Esophagus (tissue), 2 donors: ENCODE measurements around the gene STARD3NL. TPM values are rescaled to one million over a fixed set of nuclear protein-coding genes. Genes with fewer than 3 reads are reported as not detected.
"Not testable (repeated sequence)": the region's sequence is repeated elsewhere in the genome, so short reads cannot be mapped to it uniquely, and the experiment has no call there.

Source experiments
- H3K27ac ChIP-seq, 2 donors: one replicate each; pipeline ENCODE4 v1.5.1; 2013; ENCODE audit warnings: low read depth in 2 of 2, mild to moderate bottlenecking in 2 of 2, inconsistent platforms in 1 of 2, low read length in 1 of 2, moderate library complexity in 1 of 2
- H3K27me3 ChIP-seq, 2 donors: one replicate each; pipeline ENCODE4 v1.6.1; 2013; ENCODE audit warnings: low read length in 2 of 2, control low read depth in 1 of 2, mild to moderate bottlenecking in 1 of 2; ENCODE audit not compliant: insufficient read depth in 2 of 2, control insufficient read depth in 1 of 2
- H3K36me3 ChIP-seq, 2 donors: one replicate each; pipeline ENCODE4 v1.6.1; 2013; ENCODE audit warnings: low read length in 1 of 2; ENCODE audit not compliant: control insufficient read depth in 2 of 2, insufficient read depth in 2 of 2
- H3K4me1 ChIP-seq, 2 donors: one replicate each; pipeline ENCODE4 v1.6.1; 2013; ENCODE audit warnings: low read length in 1 of 2; ENCODE audit not compliant: control insufficient read depth in 2 of 2, insufficient read depth in 2 of 2
- H3K4me3 ChIP-seq, 2 donors: one replicate each; pipeline ENCODE4 v1.5.1; 2013; ENCODE audit warnings: low read length in 2 of 2, mild to moderate bottlenecking in 2 of 2, low read depth in 1 of 2, moderate library complexity in 1 of 2
- H3K9me3 ChIP-seq, 2 donors: one replicate each; pipeline ENCODE4 v1.6.1; 2013; ENCODE audit warnings: mild to moderate bottlenecking in 2 of 2, low read depth in 1 of 2, low read length in 1 of 2, moderate library complexity in 1 of 2; ENCODE audit not compliant: control insufficient read depth in 2 of 2, insufficient read depth in 1 of 2
- WGBS, 2 donors: extraction: QIAGEN DNeasy Blood & Tissue Kit; methylation state at CpG; one replicate each; pipeline ENCODE4 v1.1.7; 2013; 5-methylcytosine and 5-hydroxymethylcytosine counted together
- polyA plus RNA-seq, 2 donors: library from polyadenylated mRNA; stranded (reverse); fragments of 200-250 nt; gene quantifications; one replicate each; pipeline ENCODE4 v1.2.3, GENCODE V29; 2013
- donor health status: healthy with polysubstance abuse.
- donor health status: Bipolar disorder and iron deficiency.

STARD3NL gene
- polyA plus RNA-seq, 2 donors, result 4.2 to 7.7 TPM

- H3K27ac ChIP-seq, H3K4me3 ChIP-seq, H3K27me3 ChIP-seq, H3K36me3 ChIP-seq, H3K4me1 ChIP-seq, H3K9me3 ChIP-seq: not testable (repeated sequence)
- 53 to 63% methylated on average over 3 of the region's 3 CpGs for WGBS, 2 donors
These were observed 71.8 kb downstream of the STARD3NL start for GRCh38 chr7:38249849-38250248.

DNA sequence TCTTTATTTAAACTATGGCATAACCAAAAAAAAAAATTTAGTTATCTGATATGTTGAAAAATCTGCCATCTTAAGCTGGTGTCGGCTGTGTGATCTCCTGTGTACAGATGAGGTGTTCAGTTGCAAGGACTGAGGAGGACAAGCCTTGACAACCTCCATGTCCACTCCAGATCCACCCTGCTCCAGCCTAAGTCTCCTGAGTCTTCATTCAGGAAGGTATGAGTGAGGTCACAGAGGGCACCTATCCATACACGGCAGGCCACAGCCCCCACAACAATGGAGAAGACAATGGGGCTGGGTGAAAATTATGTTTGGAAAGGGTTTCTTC lies 79.3 kb downstream of the STARD3NL start:
- no peaks in the 10 kb centered on the region for H3K9me3 ChIP-seq
- no peak overlapping the region for H3K27ac ChIP-seq
- 79 to 83% methylated on average over 2 of the region's 2 CpGs for WGBS, 2 donors
- H3K36me3 ChIP-seq, result no peaks in the 10 kb centered on the region
- H3K4me1 ChIP-seq, result no peaks in the 10 kb centered on the region
- no peaks in the 10 kb centered on the region for H3K27me3 ChIP-seq
- H3K4me3 ChIP-seq, result no peak overlapping the region

GRCh38 chr7:38259157-38259556 lies 81.1 kb downstream of the STARD3NL start:
- not testable (repeated sequence) for H3K27me3 ChIP-seq, H3K27ac ChIP-seq, H3K9me3 ChIP-seq, H3K36me3 ChIP-seq, H3K4me1 ChIP-seq, H3K4me3 ChIP-seq
- whole genome bisulfite sequencing, 2 donors, result 88 to 91% methylated on average over 8 of the region's 8 CpGs

GRCh38 chr7:38261601-38262000 lies 83.6 kb downstream of the STARD3NL start:
- H3K27me3 ChIP-seq, H3K36me3 ChIP-seq, H3K9me3 ChIP-seq, H3K4me3 ChIP-seq, H3K4me1 ChIP-seq, H3K27ac ChIP-seq: not testable (repeated sequence)
- WGBS, 2 donors, result 85% methylated on average over 12 of the region's 12 CpGs

GRCh38 chr7:38262026-38262425 lies 84.0 kb downstream of the STARD3NL start:
- not testable (repeated sequence) for H3K27me3 ChIP-seq, H3K27ac ChIP-seq, H3K9me3 ChIP-seq, H3K36me3 ChIP-seq, H3K4me3 ChIP-seq, H3K4me1 ChIP-seq
- 61 to 63% methylated on average over 2 of the region's 2 CpGs for WGBS, 2 donors

DNA sequence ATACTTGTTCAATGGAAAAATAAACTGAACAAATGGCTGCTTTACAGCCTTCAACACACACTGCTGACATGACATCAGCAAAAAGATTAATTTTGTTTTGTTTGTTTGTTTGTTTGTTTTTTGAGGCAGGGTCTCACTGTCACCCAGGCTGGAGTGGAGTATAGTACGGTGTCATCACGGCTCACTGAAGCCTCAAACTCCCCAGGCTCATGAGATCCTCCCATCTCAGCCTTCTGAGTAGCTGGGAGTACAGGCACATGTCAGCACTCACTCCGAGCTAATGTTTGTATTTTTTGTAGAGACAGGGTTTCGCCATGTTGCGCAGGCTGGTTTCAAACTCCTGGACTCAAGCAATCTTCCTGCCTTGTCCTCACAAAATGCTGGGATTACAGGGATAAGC lies 84.5 kb downstream of the STARD3NL start:
- Histone ChIP-seq H3K9me3 (peaks cover 0 to 2% of the 10 kb centered on the region in 2 donors), H3K36me3 (no peaks in the 10 kb centered on the region), H3K4me1 (no peaks in the 10 kb centered on the region), H3K27me3 (no peaks in the 10 kb centered on the region), H3K27ac (no peak overlapping the region), H3K4me3 (no peak overlapping the region)
- WGBS, 2 donors, result 77 to 83% methylated on average over 5 of the region's 5 CpGs

DNA sequence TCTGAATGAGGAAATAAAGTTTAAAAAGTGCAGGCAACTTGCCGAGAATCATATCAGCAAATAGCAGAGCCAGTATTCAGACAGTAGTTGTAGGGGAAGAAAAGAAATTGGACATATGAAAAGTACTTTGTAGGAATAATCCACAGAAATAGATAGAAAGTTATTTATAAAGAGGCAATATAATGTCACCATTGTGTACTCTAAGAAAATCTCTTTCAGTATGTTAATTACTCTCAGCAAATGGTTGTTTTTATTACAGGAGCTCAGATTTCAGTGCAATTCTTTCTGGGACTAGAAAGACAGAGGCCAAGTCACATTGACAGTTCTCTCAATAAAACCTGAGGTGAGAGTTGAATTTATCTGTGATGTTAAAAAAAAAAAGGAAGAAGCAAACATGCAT lies 85.2 kb downstream of the STARD3NL start:
- H3K9me3 ChIP-seq, H3K36me3 ChIP-seq, H3K4me3 ChIP-seq, H3K27ac ChIP-seq, H3K4me1 ChIP-seq, H3K27me3 ChIP-seq: not testable (repeated sequence)
- WGBS, 2 donors, result 54 to 55% methylated on average over 1 of the region's 1 CpG

- H3K4me1 ChIP-seq, H3K9me3 ChIP-seq, H3K27me3 ChIP-seq, H3K27ac ChIP-seq, H3K4me3 ChIP-seq, H3K36me3 ChIP-seq: not testable (repeated sequence)
- WGBS, 2 donors, result 17 to 29% methylated on average over 1 of the region's 1 CpG
These were observed 86.6 kb downstream of the STARD3NL start for GRCh38 chr7:38264602-38265001.

DNA sequence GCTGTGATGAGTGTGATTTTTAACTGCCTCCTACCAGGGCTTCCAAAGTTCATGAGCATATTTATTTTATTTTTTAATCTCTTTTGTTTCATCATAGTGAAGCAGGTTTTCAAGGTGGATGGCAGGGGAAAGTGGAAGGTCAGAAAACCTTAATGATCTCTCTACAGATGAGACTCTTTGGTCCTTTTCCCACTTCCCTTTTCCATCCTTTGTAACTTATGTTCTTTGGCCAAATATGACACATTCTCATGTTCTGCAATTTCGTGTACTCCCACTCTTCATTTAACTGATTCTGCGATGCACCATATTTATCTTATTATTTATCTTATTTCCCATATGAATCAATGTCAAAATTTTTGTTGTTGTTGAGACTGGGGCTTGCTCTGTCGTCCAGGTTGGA lies 87.9 kb downstream of the STARD3NL start:
- not testable (repeated sequence) for H3K4me3 ChIP-seq, H3K27ac ChIP-seq, H3K27me3 ChIP-seq, H3K36me3 ChIP-seq, H3K4me1 ChIP-seq, H3K9me3 ChIP-seq
- 58% methylated on average over 3 of the region's 3 CpGs for WGBS, 2 donors

DNA sequence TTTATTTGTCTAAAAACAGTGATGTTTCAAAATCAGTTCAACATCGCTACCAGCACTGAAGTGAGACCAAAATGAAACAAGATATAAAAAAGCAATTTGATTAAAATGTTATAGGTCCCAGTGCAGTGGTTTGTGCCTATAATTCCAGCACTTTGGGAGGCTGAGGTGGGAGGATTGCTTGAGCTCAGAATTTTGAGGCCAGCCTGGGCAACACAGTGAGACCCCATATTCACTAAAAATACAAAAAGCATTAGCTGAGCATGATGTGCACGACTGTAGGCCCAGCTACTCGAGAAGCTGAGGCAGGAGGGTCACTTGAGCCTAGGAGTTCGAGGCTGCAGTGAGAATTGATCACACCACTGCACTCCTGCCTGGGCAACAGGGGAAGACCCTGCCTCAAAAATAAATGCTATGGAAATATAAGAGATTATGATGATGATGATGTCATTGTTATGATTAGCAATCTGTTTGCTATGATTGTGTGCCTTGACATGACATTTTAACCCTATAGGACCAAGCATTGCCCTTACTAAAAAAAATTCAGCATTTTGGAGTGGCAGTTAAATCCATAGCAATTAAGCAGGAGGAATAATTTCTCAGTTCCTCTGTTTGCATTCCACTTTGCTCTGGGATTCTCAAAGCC lies 91.8 kb downstream of the STARD3NL start:
- 71 to 75% methylated on average over 4 of the region's 4 CpGs for WGBS, 2 donors

More for the DNA sequence above, 91.8 kb downstream of the STARD3NL start:
- H3K36me3 ChIP-seq, H3K4me3 ChIP-seq, H3K9me3 ChIP-seq, H3K4me1 ChIP-seq, H3K27ac ChIP-seq, H3K27me3 ChIP-seq: not testable (repeated sequence)
